ENCODE data around the gene NFATC2. TPM values are rescaled to one million over a fixed set of nuclear protein-coding genes. Genes with fewer than 3 reads are reported as not detected.

Gene NFATC2
- total RNA-seq, 3 donors from 2014 or later = 6.2 to 7.3 (median 7.2) TPM

GRCh38 chr20:51535674-51536073 lies 6.8 kb downstream of the NFATC2 start:
- ATAC-seq (no peak), DNase-seq (no peak)
- H3K4me3 ChIP-seq = no peak overlapping the region
- H3K36me3 ChIP-seq (ENCODE audit: low read depth) = no peaks in the 10 kb centered on the region
- peaks cover under 1% of the 10 kb centered on the region for H3K4me1 ChIP-seq (ENCODE audit: low read depth)
- TF ChIP-seq, protein P1, sequence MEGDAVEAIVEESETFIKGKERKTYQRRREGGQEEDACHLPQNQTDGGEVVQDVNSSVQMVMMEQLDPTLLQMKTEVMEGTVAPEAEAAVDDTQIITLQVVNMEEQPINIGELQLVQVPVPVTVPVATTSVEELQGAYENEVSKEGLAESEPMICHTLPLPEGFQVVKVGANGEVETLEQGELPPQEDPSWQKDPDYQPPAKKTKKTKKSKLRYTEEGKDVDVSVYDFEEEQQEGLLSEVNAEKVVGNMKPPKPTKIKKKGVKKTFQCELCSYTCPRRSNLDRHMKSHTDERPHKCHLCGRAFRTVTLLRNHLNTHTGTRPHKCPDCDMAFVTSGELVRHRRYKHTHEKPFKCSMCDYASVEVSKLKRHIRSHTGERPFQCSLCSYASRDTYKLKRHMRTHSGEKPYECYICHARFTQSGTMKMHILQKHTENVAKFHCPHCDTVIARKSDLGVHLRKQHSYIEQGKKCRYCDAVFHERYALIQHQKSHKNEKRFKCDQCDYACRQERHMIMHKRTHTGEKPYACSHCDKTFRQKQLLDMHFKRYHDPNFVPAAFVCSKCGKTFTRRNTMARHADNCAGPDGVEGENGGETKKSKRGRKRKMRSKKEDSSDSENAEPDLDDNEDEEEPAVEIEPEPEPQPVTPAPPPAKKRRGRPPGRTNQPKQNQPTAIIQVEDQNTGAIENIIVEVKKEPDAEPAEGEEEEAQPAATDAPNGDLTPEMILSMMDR (IDR thresholded peaks at IDR 0.05) = no peak
- no peaks in the 10 kb centered on the region for H3K9me3 ChIP-seq
- intact Hi-C loops (cut with DNase I, micrococcal nuclease) = no loop called here

- intact Hi-C loops (cut with DNase I, micrococcal nuclease) = no loop called here
- TF ChIP-seq, protein P1 (IDR thresholded peaks at IDR 0.05) = no peak
- H3K36me3 ChIP-seq (ENCODE audit: low read depth) = no peaks in the 10 kb centered on the region
- no peaks in the 10 kb centered on the region for H3K9me3 ChIP-seq
- no peaks in the 10 kb centered on the region for H3K4me1 ChIP-seq (ENCODE audit: low read depth)
- ATAC-seq (peak; percentile 12), DNase-seq (no peak)
- no peak overlapping the region for H3K4me3 ChIP-seq
Measured at GRCh38 chr20:51535075-51535386, 7.5 kb downstream of the NFATC2 start.

DNA sequence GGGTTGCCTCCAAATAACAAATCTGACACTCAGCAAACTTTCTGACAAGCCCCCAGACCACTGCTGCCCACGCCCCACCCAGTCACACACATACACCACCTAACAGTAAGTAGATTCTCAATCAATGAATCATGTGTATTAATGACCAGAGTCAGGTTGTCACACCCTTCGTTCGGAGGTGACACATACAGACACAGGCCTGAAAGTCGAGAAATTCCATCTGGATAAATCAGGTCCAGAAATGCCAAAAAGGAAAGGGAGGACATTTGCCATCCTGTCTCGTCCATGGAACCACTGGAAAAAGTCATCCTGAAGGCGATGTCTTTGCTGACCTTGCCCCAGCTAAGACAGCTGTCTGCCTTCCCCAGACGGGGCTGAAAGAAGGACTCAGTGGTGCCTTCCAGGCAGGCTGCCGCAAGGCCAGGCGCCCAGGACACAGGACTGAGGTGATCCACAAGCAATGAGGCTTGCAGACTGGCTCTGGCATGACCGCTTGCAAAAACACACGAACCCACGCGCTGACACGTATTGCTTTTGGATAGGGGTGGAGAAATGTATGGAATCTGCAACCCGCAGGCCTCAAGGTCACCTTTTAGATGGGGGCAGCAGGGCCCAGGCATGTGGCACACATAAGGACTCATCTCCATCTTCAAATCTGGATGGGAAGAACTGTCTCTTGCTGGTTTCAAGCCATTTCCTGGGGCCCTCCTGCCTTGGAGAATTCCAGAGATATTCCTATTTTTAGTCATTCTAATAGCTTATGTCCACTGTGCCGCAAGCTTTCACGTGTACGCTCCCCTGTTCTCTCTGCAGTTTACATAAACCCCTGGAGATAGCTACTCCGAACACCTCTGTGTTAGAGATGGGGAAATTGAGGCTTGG lies 9.0 kb downstream of the NFATC2 start:
- TF ChIP-seq, protein P1 (IDR thresholded peaks at IDR 0.05) = no peak
- H3K9me3 ChIP-seq = no peaks in the 10 kb centered on the region
- no peaks in the 10 kb centered on the region for H3K36me3 ChIP-seq (ENCODE audit: low read depth)
- H3K4me3 ChIP-seq = no peak overlapping the region
- ATAC-seq (no peak), DNase-seq (no peak)
- intact Hi-C loops (cut with DNase I, micrococcal nuclease) = no loop called here
- H3K4me1 ChIP-seq (ENCODE audit: low read depth) = no peaks in the 10 kb centered on the region

DNA sequence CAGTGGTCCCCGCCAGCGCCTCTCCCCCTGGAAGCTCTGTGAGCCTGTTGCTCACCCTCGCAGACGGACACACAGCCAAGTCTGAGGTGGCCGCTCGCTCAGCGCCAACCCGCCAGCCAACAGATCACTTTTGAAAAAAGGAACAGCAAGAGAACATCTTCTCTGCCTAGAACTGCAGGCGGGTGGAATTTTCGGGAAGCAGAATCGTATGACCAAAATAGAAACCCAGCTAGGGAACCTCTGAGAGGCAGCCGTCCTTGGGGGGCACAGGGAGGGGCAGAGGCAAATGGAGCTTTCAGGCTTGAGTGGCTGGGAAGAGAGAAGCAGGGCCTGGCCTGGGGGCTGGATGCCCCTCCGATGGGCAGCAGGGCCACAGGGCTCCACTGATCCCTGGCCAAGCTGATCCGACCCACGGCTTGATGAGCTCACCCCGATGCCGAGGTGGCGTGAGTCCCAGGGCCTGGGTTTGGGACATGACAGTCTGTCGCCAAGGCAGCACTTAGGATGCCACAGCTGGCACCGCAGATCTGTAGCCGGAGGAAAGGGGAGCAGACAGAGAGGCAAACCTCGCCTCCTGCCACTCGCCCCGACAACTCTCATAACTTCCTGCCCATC lies 9.8 kb downstream of the NFATC2 start:
- TF ChIP-seq, protein P1 (IDR thresholded peaks at IDR 0.05) = no peak

DNA sequence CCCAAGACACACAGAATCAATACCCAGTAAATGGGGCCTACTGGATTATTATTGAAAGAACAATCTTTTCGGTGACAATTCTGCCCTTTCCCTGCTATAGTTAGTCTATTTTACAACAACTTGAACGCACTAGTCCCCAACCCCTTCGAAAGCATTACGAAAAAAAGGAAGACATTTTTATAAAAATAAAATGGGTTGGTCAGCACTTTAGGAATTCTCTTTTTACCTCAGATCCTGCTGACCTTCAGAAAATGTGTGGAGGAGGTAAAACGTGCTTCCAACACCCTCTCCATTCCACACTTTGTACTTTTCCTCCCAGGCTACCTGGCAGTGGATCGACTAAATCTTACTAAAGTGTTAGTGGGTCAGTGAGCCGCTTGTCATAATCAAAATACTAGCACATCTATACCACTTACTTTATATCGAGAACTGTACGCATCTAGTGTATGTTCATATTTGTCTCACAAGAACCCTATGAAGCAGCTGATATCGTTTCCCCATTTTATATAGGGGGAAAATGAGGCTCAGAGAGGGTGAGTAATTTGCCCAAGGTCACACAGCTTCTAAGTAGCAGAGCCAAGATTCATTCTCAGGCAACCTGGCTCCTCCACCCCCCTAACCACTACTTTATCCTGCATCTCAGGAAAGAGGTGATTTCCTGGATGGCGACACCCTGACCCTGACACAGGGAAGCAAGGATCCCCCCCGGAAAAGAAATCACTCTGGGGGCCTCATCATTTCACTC lies 10.6 kb downstream of the NFATC2 start:
- ATAC-seq = no peak
- no peak overlapping the region for H3K4me3 ChIP-seq
- H3K36me3 ChIP-seq (ENCODE audit: low read depth) = no peaks in the 10 kb centered on the region
- TF ChIP-seq, protein P1 (IDR thresholded peaks at IDR 0.05) = no peak
- intact Hi-C loops (cut with DNase I, micrococcal nuclease) = no loop called here
- no peak for DNase-seq
- no peaks in the 10 kb centered on the region for H3K9me3 ChIP-seq
- H3K4me1 ChIP-seq (ENCODE audit: low read depth) = no peaks in the 10 kb centered on the region

More for the DNA sequence above, 9.8 kb downstream of the NFATC2 start:
- no peaks in the 10 kb centered on the region for H3K36me3 ChIP-seq (ENCODE audit: low read depth)
- intact Hi-C loops (cut with DNase I, micrococcal nuclease) = no loop called here
- ATAC-seq = peak; percentile 4
- no peaks in the 10 kb centered on the region for H3K4me1 ChIP-seq (ENCODE audit: low read depth)
- DNase-seq = peak in 1 of 3 donors; percentile 59
- H3K9me3 ChIP-seq = no peaks in the 10 kb centered on the region
- H3K4me3 ChIP-seq = no peak overlapping the region

Measured in mucosa of descending colon (tissue), 3 donors.